Activated naive CD8-positive, alpha-beta T cell treated with anti-CD3 and anti-CD28 coated beads, Interleukin-2, amount 10 ng/mL, durations not matched to agents 7 days and 5 days (primary cell): ENCODE data around the gene ETS2. TPM values are rescaled to one million over a fixed set of nuclear protein-coding genes. Genes with fewer than 3 reads are reported as not detected.

Experiments
- ATAC-seq: fragments of 150-1000 bp; cut with Tn5 transposase; one replicate; pipeline ENCODE4 v1.10.0; 2021; ENCODE audit warnings: low read depth, moderate library complexity
- POLR2A ChIA-PET: fragments of 350-600 bp; sonication (Branson Sonifier 250); formaldehyde crosslinking; loops from one replicate; lab custom pipeline; 2021; ENCODE audit warnings: antibody characterized with exemption; lab: Charles Lee
- DNase-seq: peaks from one replicate; pipeline ENCODE4 v3.0.0; 2021
- H3K27ac Mint-ChIP-seq: one replicate; pipeline ENCODE4 v1.8.0; 2022; ENCODE audit warnings: mild to moderate bottlenecking, mixed read lengths
- H3K27me3 Mint-ChIP-seq: one replicate; pipeline ENCODE4 v1.8.0; 2022; ENCODE audit warnings: mild to moderate bottlenecking, moderate library complexity, mixed read lengths
- H3K36me3 Mint-ChIP-seq: one replicate; pipeline ENCODE4 v1.8.0; 2021; ENCODE audit warnings: mild to moderate bottlenecking, mixed read lengths
- H3K4me1 Mint-ChIP-seq: one replicate; pipeline ENCODE4 v1.8.0; 2021; ENCODE audit warnings: mixed read lengths
- H3K4me3 Mint-ChIP-seq: one replicate; pipeline ENCODE4 v1.8.0; 2022; ENCODE audit warnings: mild to moderate bottlenecking, moderate library complexity, mixed read lengths
- H3K9me3 Mint-ChIP-seq: one replicate; pipeline ENCODE4 v1.8.0; 2021; ENCODE audit warnings: mixed read lengths
- total RNA-seq, 2 experiments: library from RNA; stranded (reverse); gene quantifications; one replicate each; pipeline ENCODE4 v1.2.3, GENCODE V29; 2021

ETS2 gene
- total RNA-seq, 2 experiments from 2014 or later: 14.8 to 15.5 TPM

GRCh38 chr21:38809198-38809878, 3.6 kb downstream of the ETS2 start:
- Mint-ChIP-seq H3K36me3 (peaks cover 31% of the 10 kb centered on the region), H3K9me3 (no peaks in the 10 kb centered on the region), H3K27me3 (no peaks in the 10 kb centered on the region), H3K4me1 (peaks cover 25% of the 10 kb centered on the region), H3K27ac (no peak overlapping the region), H3K4me3 (no peak overlapping the region)
- DNase-seq (no peak), ATAC-seq (no peak)
- POLR2A ChIA-PET: no interaction called here

- DNase-seq (no peak), ATAC-seq (no peak)
- no peak overlapping the region for H3K27ac Mint-ChIP-seq
- no peak overlapping the region for H3K4me3 Mint-ChIP-seq
- peaks cover 40% of the 10 kb centered on the region for H3K36me3 Mint-ChIP-seq
- H3K9me3 Mint-ChIP-seq: no peaks in the 10 kb centered on the region
- H3K4me1 Mint-ChIP-seq: peaks cover 19% of the 10 kb centered on the region
- H3K27me3 Mint-ChIP-seq: no peaks in the 10 kb centered on the region
- POLR2A ChIA-PET: no interaction called here
Observed at GRCh38 chr21:38810034-38810825, 4.5 kb downstream of the ETS2 start.

GRCh38 chr21:38810826-38811164, 5.1 kb downstream of the ETS2 start:
- Mint-ChIP-seq H3K4me3 (no peak overlapping the region), H3K4me1 (peaks cover 19% of the 10 kb centered on the region), H3K27me3 (no peaks in the 10 kb centered on the region), H3K36me3 (peaks cover 46% of the 10 kb centered on the region), H3K9me3 (no peaks in the 10 kb centered on the region), H3K27ac (no peak overlapping the region)
- POLR2A ChIA-PET: no interaction called here
- ATAC-seq (no peak), DNase-seq (no peak)

GRCh38 chr21:38811257-38811656, 5.5 kb downstream of the ETS2 start:
- no peak for ATAC-seq
- Mint-ChIP-seq H3K4me1 (peaks cover 19% of the 10 kb centered on the region), H3K27me3 (no peaks in the 10 kb centered on the region), H3K9me3 (no peaks in the 10 kb centered on the region), H3K36me3 (peaks cover 46% of the 10 kb centered on the region), H3K27ac (no peak overlapping the region), H3K4me3 (no peak overlapping the region)
- DNase-seq: no peak
- POLR2A ChIA-PET: no interaction called here

- Mint-ChIP-seq H3K27me3 (no peaks in the 10 kb centered on the region), H3K4me3 (no peak overlapping the region), H3K9me3 (no peaks in the 10 kb centered on the region), H3K27ac (no peak overlapping the region), H3K36me3 (peaks cover 58% of the 10 kb centered on the region), H3K4me1 (peaks cover 6% of the 10 kb centered on the region)
- no peak for ATAC-seq
- POLR2A ChIA-PET: no interaction called here
- no peak for DNase-seq
Observed at GRCh38 chr21:38813143-38813542, 7.4 kb downstream of the ETS2 start.

- peaks cover 59% of the 10 kb centered on the region for H3K36me3 Mint-ChIP-seq
- ATAC-seq (no peak), DNase-seq (no peak)
- H3K4me3 Mint-ChIP-seq: no peak overlapping the region
- POLR2A ChIA-PET: no interaction called here
- H3K27me3 Mint-ChIP-seq: no peaks in the 10 kb centered on the region
- no peak overlapping the region for H3K27ac Mint-ChIP-seq
- H3K9me3 Mint-ChIP-seq: no peaks in the 10 kb centered on the region
- peaks cover 2% of the 10 kb centered on the region for H3K4me1 Mint-ChIP-seq
Observed at GRCh38 chr21:38813547-38813946, 7.8 kb downstream of the ETS2 start.

GRCh38 chr21:38814126-38815059, 8.7 kb downstream of the ETS2 start:
- Mint-ChIP-seq H3K9me3 (no peaks in the 10 kb centered on the region), H3K36me3 (peaks cover 63% of the 10 kb centered on the region), H3K27ac (no peak overlapping the region), H3K27me3 (no peaks in the 10 kb centered on the region), H3K4me1 (no peaks in the 10 kb centered on the region), H3K4me3 (no peak overlapping the region)
- POLR2A ChIA-PET: no interaction called here
- DNase-seq (no peak), ATAC-seq (no peak)

GRCh38 chr21:38815060-38815405, 9.3 kb downstream of the ETS2 start:
- Mint-ChIP-seq H3K27me3 (no peaks in the 10 kb centered on the region), H3K4me1 (no peaks in the 10 kb centered on the region), H3K9me3 (no peaks in the 10 kb centered on the region), H3K36me3 (peaks cover 64% of the 10 kb centered on the region), H3K4me3 (no peak overlapping the region), H3K27ac (no peak overlapping the region)
- ATAC-seq: no peak
- POLR2A ChIA-PET: no interaction called here
- no peak for DNase-seq

GRCh38 chr21:38816400-38816977, 10.8 kb downstream of the ETS2 start:
- Mint-ChIP-seq H3K27me3 (no peaks in the 10 kb centered on the region), H3K27ac (no peak overlapping the region)
- POLR2A ChIA-PET: no interaction called here

GRCh38 chr21:38817371-38818324, 11.9 kb downstream of the ETS2 start:
- POLR2A ChIA-PET: no interaction called here
- H3K27ac Mint-ChIP-seq: no peak overlapping the region
- H3K4me3 Mint-ChIP-seq: no peak overlapping the region
- no peaks in the 10 kb centered on the region for H3K9me3 Mint-ChIP-seq
- peaks cover 67% of the 10 kb centered on the region for H3K36me3 Mint-ChIP-seq
- ATAC-seq (no peak), DNase-seq (no peak)
- H3K4me1 Mint-ChIP-seq: no peaks in the 10 kb centered on the region
- H3K27me3 Mint-ChIP-seq: no peaks in the 10 kb centered on the region

More at GRCh38 chr21:38816400-38816977, 10.8 kb downstream of the ETS2 start:
- ATAC-seq (no peak), DNase-seq (no peak)
- Mint-ChIP-seq H3K36me3 (peaks cover 63% of the 10 kb centered on the region), H3K4me1 (no peaks in the 10 kb centered on the region), H3K4me3 (no peak overlapping the region), H3K9me3 (no peaks in the 10 kb centered on the region)

GRCh38 chr21:38818325-38818723, 12.6 kb downstream of the ETS2 start:
- Mint-ChIP-seq H3K4me1 (no peaks in the 10 kb centered on the region), H3K27ac (no peak overlapping the region), H3K36me3 (peaks cover 62% of the 10 kb centered on the region), H3K4me3 (no peak overlapping the region), H3K9me3 (no peaks in the 10 kb centered on the region), H3K27me3 (no peaks in the 10 kb centered on the region)
- ATAC-seq (no peak), DNase-seq (no peak)
- POLR2A ChIA-PET: no interaction called here

GRCh38 chr21:38819051-38819718, 13.5 kb downstream of the ETS2 start:
- Mint-ChIP-seq H3K36me3 (peaks cover 65% of the 10 kb centered on the region), H3K4me1 (no peaks in the 10 kb centered on the region), H3K27me3 (no peaks in the 10 kb centered on the region), H3K9me3 (no peaks in the 10 kb centered on the region), H3K4me3 (no peak overlapping the region), H3K27ac (no peak overlapping the region)
- DNase-seq: no peak
- POLR2A ChIA-PET: no interaction called here
- ATAC-seq: no peak
